HG03558 (cell line): Measurements from ENCODE around the gene SLFN12L.
"Not testable (repeated sequence)": the region's sequence is repeated elsewhere in the genome, so short reads cannot be mapped to it uniquely, and the experiment has no call there.

ENCODE experiments used
- ATAC-seq: cut with Tn5 transposase; IDR thresholded peaks from one replicate; pipeline ENCODE4 v1.9.1; 2021; ENCODE audit warnings: moderate number of reproducible peaks; ENCODE audit not compliant: unreplicated experiment; ENCODE audit errors: extremely low read depth

Gene SLFN12L

GRCh38 chr17:35537601-35538141, at the start of gene SLFN12L:
SLFN12L (minus strand) TSS chr17:35537678; CDS start chr17:35522364, 15,314 bp downstream.
- ATAC-seq: no peak

- no peak for ATAC-seq
Observed at GRCh38 chr17:35586569-35587073, 49.1 kb upstream of the SLFN12L start.

GRCh38 chr17:35584061-35584460, 46.6 kb upstream of the SLFN12L start:
- ATAC-seq: no peak

GRCh38 chr17:35578929-35579432, 41.5 kb upstream of the SLFN12L start:
- ATAC-seq: no peak

- peak; percentile 71 for ATAC-seq
Observed at GRCh38 chr17:35578197-35578928, 40.9 kb upstream of the SLFN12L start, which contains the start of gene PEX12. PEX12 (minus strand) TSS chr17:35578571; CDS start chr17:35578021, 550 bp downstream.

GRCh38 chr17:35577830-35578196, 40.3 kb upstream of the SLFN12L start:
- no peak for ATAC-seq

GRCh38 chr17:35575759-35576158, 38.3 kb upstream of the SLFN12L start:
- no peak for ATAC-seq

- no peak for ATAC-seq
Observed at GRCh38 chr17:35569405-35569804, 31.9 kb upstream of the SLFN12L start.

- ATAC-seq: no peak
Observed at GRCh38 chr17:35568561-35568960, 31.1 kb upstream of the SLFN12L start.

GRCh38 chr17:35566968-35567367, 29.5 kb upstream of the SLFN12L start:
- ATAC-seq: no peak

- not testable (repeated sequence) for ATAC-seq
Observed at GRCh38 chr17:35563181-35563580, 25.7 kb upstream of the SLFN12L start.

GRCh38 chr17:35560703-35561102, 23.2 kb upstream of the SLFN12L start, which contains the start of gene SLFN14:
SLFN14 (minus strand) TSS chr17:35560819; CDS start chr17:35558062, 2,757 bp downstream.
- ATAC-seq: no peak

- no peak for ATAC-seq
Observed at GRCh38 chr17:35559495-35560210, 22.2 kb upstream of the SLFN12L start.

- ATAC-seq: no peak
Observed at GRCh38 chr17:35557353-35557752, 19.9 kb upstream of the SLFN12L start.

- ATAC-seq: no peak
Observed at GRCh38 chr17:35555691-35556090, 18.2 kb upstream of the SLFN12L start.

GRCh38 chr17:35554668-35555067, 17.2 kb upstream of the SLFN12L start:
- ATAC-seq: no peak

- no peak for ATAC-seq
Observed at GRCh38 chr17:35553310-35553709, 15.8 kb upstream of the SLFN12L start.

GRCh38 chr17:35548978-35549377, 11.5 kb upstream of the SLFN12L start:
- ATAC-seq: no peak

- ATAC-seq: no peak
Observed at GRCh38 chr17:35548208-35548810, 10.8 kb upstream of the SLFN12L start.

- ATAC-seq: no peak
Observed at GRCh38 chr17:35546487-35546886, 9.0 kb upstream of the SLFN12L start.
